K562 (cell line): ENCODE results near the gene LRTM1.
A peak's percentile ranks its signal among the peaks of the same experiment; 100 is the strongest.

Source experiments
- BDP1 ChIP-seq: IDR thresholded peaks from 3 replicates; pipeline ENCODE4 v1.6.1; 2011; ENCODE audit not compliant: insufficient read length, insufficient read depth
- CHD4 ChIP-seq: fragments of 200-600 bp; sonication (generic); IDR thresholded peaks from 3 replicates; pipeline ENCODE4 v1.6.1; 2012; ENCODE audit warnings: low read depth, mild to moderate bottlenecking, mixed read lengths, low read length, inconsistent platforms; ENCODE audit not compliant: insufficient read depth, insufficient replicate concordance, poor library complexity, severe bottlenecking
- GABPA ChIP-seq: fragments of 200-800 bp; sonication (Bioruptor generic); conservative IDR thresholded peaks from 2 replicates; pipeline ENCODE4 v1.6.1; 2016; ENCODE audit warnings: low read depth, missing genetic modification characterization, missing compliant biosample characterization
- GATAD2B ChIP-seq: fragments of 450-650 bp; IDR thresholded peaks from 2 replicates; pipeline ENCODE4 v1.6.1; 2017; ENCODE audit warnings: mild to moderate bottlenecking, borderline replicate concordance
- NR2F6 ChIP-seq: fragments of 450-650 bp; formaldehyde crosslinking; IDR thresholded peaks from 2 replicates; pipeline ENCODE4 v1.4.0; 2020; ENCODE audit warnings: mild to moderate bottlenecking
- ZNF408 ChIP-seq: fragments of 250-450 bp; sonication (Bioruptor Pico); IDR thresholded peaks from 2 replicates; pipeline ENCODE4 v1.4.0; 2020; ENCODE audit warnings: low read depth, mild to moderate bottlenecking, moderate library complexity
- ZNF785 ChIP-seq: fragments of 250-450 bp; sonication (Bioruptor Pico); IDR thresholded peaks from 2 replicates; pipeline ENCODE4 v1.4.0; 2020; ENCODE audit warnings: mild to moderate bottlenecking
- TF ChIP-seq, protein P1 (sequence below): fragments of 250-450 bp; sonication (Bioruptor Pico); IDR thresholded peaks from 2 replicates; pipeline ENCODE4 v1.8.0; 2021; ENCODE audit warnings: mild to moderate bottlenecking, moderate library complexity
- TF ChIP-seq, protein P2 (sequence below), 3 experiments: IDR thresholded peaks in 2 of 3; conservative IDR thresholded peaks in 1 of 3; 2 replicates each; pipeline ENCODE4 v1.5.1; 2011 to 2012; ENCODE audit warnings: low read length in 3 of 3, mild to moderate bottlenecking in 3 of 3, control low read depth in 2 of 3, improper control_type of control experiment in 1 of 3, inconsistent platforms in 1 of 3, low read depth in 1 of 3, mixed read lengths in 1 of 3, moderate library complexity in 1 of 3; ENCODE audit not compliant: insufficient read depth in 2 of 3
- TF ChIP-seq, protein P3 (sequence below), 2 experiments: fragments of 450-650 bp in 1 of 2; sonication (generic) in 1 of 2; formaldehyde crosslinking in 1 of 2; IDR thresholded peaks; 2 replicates each; pipeline versions ENCODE4 v1.7.1 to v1.9.0; 2016 to 2022; ENCODE audit warnings: inconsistent platforms in 1 of 2, mild to moderate bottlenecking in 1 of 2, missing genetic modification reagents in 1 of 2

DNA sequence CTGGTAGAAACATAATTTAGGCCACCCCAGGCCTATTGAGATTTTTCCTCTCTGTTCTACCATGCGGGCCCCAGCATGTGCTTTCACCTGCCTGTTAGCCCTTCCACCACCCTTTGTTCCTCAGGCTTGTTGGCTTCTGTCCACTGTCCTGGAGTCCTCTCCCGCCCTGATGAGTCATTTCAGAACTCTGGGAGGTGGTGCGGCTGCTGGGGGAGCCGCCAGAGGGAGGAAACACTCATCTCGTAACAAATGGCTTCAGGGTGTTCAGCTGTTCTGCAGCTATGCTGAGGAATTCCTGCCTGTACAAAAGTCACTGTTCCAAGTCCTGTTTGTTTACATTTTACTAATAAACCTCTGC is 36.3 kb downstream of the LRTM1 start:
- TF ChIP-seq ZNF785 (CRISPR knock-in tag): no peak
- TF ChIP-seq GATAD2B: no peak
- no peak for TF ChIP-seq NR2F6
- TF ChIP-seq CHD4: no peak
- TF ChIP-seq, protein P1, sequence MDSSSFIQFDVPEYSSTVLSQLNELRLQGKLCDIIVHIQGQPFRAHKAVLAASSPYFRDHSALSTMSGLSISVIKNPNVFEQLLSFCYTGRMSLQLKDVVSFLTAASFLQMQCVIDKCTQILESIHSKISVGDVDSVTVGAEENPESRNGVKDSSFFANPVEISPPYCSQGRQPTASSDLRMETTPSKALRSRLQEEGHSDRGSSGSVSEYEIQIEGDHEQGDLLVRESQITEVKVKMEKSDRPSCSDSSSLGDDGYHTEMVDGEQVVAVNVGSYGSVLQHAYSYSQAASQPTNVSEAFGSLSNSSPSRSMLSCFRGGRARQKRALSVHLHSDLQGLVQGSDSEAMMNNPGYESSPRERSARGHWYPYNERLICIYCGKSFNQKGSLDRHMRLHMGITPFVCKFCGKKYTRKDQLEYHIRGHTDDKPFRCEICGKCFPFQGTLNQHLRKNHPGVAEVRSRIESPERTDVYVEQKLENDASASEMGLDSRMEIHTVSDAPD: no peak
- TF ChIP-seq ZNF408 (CRISPR knock-in tag): no peak
- TF ChIP-seq GABPA (tag): no peak
- TF ChIP-seq, protein P2, sequence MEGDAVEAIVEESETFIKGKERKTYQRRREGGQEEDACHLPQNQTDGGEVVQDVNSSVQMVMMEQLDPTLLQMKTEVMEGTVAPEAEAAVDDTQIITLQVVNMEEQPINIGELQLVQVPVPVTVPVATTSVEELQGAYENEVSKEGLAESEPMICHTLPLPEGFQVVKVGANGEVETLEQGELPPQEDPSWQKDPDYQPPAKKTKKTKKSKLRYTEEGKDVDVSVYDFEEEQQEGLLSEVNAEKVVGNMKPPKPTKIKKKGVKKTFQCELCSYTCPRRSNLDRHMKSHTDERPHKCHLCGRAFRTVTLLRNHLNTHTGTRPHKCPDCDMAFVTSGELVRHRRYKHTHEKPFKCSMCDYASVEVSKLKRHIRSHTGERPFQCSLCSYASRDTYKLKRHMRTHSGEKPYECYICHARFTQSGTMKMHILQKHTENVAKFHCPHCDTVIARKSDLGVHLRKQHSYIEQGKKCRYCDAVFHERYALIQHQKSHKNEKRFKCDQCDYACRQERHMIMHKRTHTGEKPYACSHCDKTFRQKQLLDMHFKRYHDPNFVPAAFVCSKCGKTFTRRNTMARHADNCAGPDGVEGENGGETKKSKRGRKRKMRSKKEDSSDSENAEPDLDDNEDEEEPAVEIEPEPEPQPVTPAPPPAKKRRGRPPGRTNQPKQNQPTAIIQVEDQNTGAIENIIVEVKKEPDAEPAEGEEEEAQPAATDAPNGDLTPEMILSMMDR (IDR thresholded peaks at IDR 0.05 in 2 of 3, conservative IDR thresholded peaks at IDR 0.05 in 1 of 3; ENCODE audit: insufficient read depth in 2 of 3, low read depth in 1 of 3, low read length in 3 of 3): peak; percentile 16 to 47 (median 37); a peak in 4 of 6 replicates
- TF ChIP-seq, protein P3, sequence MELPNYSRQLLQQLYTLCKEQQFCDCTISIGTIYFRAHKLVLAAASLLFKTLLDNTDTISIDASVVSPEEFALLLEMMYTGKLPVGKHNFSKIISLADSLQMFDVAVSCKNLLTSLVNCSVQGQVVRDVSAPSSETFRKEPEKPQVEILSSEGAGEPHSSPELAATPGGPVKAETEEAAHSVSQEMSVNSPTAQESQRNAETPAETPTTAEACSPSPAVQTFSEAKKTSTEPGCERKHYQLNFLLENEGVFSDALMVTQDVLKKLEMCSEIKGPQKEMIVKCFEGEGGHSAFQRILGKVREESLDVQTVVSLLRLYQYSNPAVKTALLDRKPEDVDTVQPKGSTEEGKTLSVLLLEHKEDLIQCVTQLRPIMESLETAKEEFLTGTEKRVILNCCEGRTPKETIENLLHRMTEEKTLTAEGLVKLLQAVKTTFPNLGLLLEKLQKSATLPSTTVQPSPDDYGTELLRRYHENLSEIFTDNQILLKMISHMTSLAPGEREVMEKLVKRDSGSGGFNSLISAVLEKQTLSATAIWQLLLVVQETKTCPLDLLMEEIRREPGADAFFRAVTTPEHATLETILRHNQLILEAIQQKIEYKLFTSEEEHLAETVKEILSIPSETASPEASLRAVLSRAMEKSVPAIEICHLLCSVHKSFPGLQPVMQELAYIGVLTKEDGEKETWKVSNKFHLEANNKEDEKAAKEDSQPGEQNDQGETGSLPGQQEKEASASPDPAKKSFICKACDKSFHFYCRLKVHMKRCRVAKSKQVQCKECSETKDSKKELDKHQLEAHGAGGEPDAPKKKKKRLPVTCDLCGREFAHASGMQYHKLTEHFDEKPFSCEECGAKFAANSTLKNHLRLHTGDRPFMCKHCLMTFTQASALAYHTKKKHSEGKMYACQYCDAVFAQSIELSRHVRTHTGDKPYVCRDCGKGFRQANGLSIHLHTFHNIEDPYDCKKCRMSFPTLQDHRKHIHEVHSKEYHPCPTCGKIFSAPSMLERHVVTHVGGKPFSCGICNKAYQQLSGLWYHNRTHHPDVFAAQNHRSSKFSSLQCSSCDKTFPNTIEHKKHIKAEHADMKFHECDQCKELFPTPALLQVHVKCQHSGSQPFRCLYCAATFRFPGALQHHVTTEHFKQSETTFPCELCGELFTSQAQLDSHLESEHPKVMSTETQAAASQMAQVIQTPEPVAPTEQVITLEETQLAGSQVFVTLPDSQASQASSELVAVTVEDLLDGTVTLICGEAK (IDR thresholded peaks at IDR 0.05): no peak
- TF ChIP-seq, protein P3 (CRISPR knock-in tag; IDR thresholded peaks at IDR 0.05): no peak
- TF ChIP-seq BDP1: no peak
